Tibial nerve (tissue), 4 donors: ENCODE measurements around the gene GPC6. TPM values are rescaled to one million over a fixed set of nuclear protein-coding genes. Genes with fewer than 3 reads are reported as not detected.

Source experiments
- DNase-seq, 2 donors: peaks; one replicate each; pipeline ENCODE4 v3.0.0-alpha.2; 2019; ENCODE audit warnings: low spot score in 2 of 2
- H3K27ac ChIP-seq, 4 donors: fragments of 200-600 bp; sonication (generic) in 3 of 4; one replicate each; pipeline ENCODE4 v1.5.1; 2017 to 2019; ENCODE audit warnings: mild to moderate bottlenecking in 1 of 4
- H3K27me3 ChIP-seq, 2 donors: fragments of 200-600 bp; sonication (generic) in 1 of 2; one replicate each; pipeline versions ENCODE4 v1.5.1 to v1.6.0; 2017 to 2019
- H3K36me3 ChIP-seq, 3 donors: fragments of 200-600 bp; sonication (generic); one replicate each; pipeline ENCODE4 v1.5.1; 2018 to 2019
- H3K4me1 ChIP-seq, 4 donors: fragments of 200-600 bp; sonication (generic) in 3 of 4; one replicate each; pipeline ENCODE4 v1.5.1; 2017 to 2019
- H3K4me3 ChIP-seq, 4 donors: fragments of 200-600 bp; sonication (generic) in 3 of 4; one replicate each; pipeline ENCODE4 v1.5.1; 2017 to 2019; ENCODE audit warnings: mild to moderate bottlenecking in 1 of 4, moderate library complexity in 1 of 4
- H3K9me3 ChIP-seq, 4 donors: fragments of 200-600 bp; sonication (generic) in 3 of 4; one replicate each; pipeline ENCODE4 v1.5.1; 2017 to 2019
- EP300 ChIP-seq, 2 donors: sonication (generic); formaldehyde crosslinking; IDR thresholded peaks; one replicate each; pipeline ENCODE4 v1.6.1; 2017; ENCODE audit warnings: antibody characterized with exemption in 2 of 2, mild to moderate bottlenecking in 1 of 2
- POLR2A ChIP-seq, 2 donors: fragments of 450-650 bp; IDR thresholded peaks; one replicate each; pipeline ENCODE4 v1.6.1; 2017; ENCODE audit warnings: antibody characterized with exemption in 2 of 2, mild to moderate bottlenecking in 2 of 2, moderate library complexity in 2 of 2
- WGBS, 2 donors: methylation state at CpG; one replicate each; pipeline ENCODE4 v1.1.5; 2018; 5-methylcytosine and 5-hydroxymethylcytosine counted together
- total RNA-seq, 4 donors: library from RNA; depleted of rRNA; stranded (reverse); fragments of >200 nt; gene quantifications; one replicate each; pipeline ENCODE4 v1.1.0, GENCODE V29; 2016
- TF ChIP-seq, protein P1 (sequence below), 5 experiments: fragments of 200-600 bp in 3 of 5; fragments of 450-650 bp in 2 of 5; sonication (generic) in 3 of 5; IDR thresholded peaks; one replicate each; pipeline ENCODE4 v1.5.1; 2016 to 2019; ENCODE audit warnings: antibody characterized with exemption in 5 of 5, mild to moderate bottlenecking in 3 of 5, moderate library complexity in 2 of 5

GPC6 gene
- total RNA-seq, 4 donors from 2014 or later: 21.9 to 39.5 (median 29.8) TPM

DNA sequence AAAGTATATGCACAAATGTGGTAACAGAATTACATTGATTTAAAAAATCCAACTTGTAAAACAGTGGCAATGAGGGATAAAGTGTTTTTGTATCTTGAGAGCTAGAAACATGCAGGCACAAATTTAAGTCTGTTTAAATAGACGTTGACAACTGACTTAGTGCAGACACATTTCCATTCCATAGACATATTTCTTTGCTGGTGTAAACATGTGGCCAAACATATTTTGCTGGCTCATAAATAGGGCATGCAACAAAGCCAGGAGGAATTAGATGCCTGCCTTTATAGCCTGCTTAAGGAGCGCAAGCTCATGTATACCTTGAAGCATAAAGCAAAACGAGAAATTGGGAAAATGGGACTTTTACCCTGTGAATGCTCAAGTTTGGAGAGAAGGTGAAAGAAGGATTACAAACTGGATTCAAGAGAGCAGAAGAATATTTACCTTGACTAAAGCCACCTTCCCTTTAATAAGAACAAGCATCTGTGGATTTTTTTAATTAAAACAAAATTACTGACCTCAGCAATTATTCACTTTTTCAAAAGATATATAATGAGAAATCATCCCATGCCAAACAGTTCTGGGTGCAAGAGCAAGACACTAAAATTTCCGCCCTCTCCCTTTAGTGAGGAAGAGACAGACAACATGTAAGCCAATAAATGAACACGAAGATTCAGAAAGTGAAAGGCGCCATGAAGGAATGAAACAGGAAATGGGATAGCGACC lies 1181.9 kb downstream of the GPC6 start:
- Histone ChIP-seq H3K36me3 (no peaks in the 10 kb centered on the region), H3K4me1 (no peaks in the 10 kb centered on the region), H3K4me3 (no peak overlapping the region), H3K27ac (no peak overlapping the region), H3K9me3 (no peaks in the 10 kb centered on the region), H3K27me3 (no peaks in the 10 kb centered on the region)
- DNase-seq: no peak
- TF ChIP-seq EP300 (IDR thresholded peaks at IDR 0.05) (no peak), POLR2A (IDR thresholded peaks at IDR 0.05) (no peak)
- TF ChIP-seq, protein P1, sequence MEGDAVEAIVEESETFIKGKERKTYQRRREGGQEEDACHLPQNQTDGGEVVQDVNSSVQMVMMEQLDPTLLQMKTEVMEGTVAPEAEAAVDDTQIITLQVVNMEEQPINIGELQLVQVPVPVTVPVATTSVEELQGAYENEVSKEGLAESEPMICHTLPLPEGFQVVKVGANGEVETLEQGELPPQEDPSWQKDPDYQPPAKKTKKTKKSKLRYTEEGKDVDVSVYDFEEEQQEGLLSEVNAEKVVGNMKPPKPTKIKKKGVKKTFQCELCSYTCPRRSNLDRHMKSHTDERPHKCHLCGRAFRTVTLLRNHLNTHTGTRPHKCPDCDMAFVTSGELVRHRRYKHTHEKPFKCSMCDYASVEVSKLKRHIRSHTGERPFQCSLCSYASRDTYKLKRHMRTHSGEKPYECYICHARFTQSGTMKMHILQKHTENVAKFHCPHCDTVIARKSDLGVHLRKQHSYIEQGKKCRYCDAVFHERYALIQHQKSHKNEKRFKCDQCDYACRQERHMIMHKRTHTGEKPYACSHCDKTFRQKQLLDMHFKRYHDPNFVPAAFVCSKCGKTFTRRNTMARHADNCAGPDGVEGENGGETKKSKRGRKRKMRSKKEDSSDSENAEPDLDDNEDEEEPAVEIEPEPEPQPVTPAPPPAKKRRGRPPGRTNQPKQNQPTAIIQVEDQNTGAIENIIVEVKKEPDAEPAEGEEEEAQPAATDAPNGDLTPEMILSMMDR (IDR thresholded peaks at IDR 0.05): no peak
- WGBS, 2 donors: 89 to 92% methylated on average over 7 of the region's 7 CpGs

DNA sequence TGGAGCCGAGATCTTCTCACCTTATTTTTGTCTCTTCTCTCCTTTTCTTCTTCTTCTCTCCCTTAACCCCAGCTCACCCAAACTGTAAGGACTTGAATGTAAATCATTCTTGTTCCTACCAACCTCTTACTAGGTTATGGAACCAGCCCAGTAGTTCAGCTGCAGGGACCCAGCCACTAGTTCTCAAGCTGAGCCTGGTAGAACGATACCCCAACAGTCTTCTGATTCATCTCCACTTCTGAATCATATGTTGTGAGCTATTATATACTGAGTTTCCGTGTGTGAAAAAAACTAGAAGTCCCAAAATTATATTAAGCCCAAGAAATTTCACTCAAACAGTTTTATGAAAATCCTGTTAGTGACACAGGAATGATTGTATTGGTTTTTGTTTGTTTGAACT lies 1185.1 kb downstream of the GPC6 start:
- Histone ChIP-seq H3K4me1 (no peaks in the 10 kb centered on the region), H3K27me3 (no peaks in the 10 kb centered on the region), H3K9me3 (no peaks in the 10 kb centered on the region), H3K27ac (no peak overlapping the region), H3K36me3 (no peaks in the 10 kb centered on the region), H3K4me3 (no peak overlapping the region)
- no peak for DNase-seq
- 52 to 84% methylated on average over 3 of the region's 3 CpGs for WGBS, 2 donors
- TF ChIP-seq POLR2A (IDR thresholded peaks at IDR 0.05) (no peak), EP300 (IDR thresholded peaks at IDR 0.05) (no peak)
- TF ChIP-seq, protein P1 (IDR thresholded peaks at IDR 0.05): no peak

DNA sequence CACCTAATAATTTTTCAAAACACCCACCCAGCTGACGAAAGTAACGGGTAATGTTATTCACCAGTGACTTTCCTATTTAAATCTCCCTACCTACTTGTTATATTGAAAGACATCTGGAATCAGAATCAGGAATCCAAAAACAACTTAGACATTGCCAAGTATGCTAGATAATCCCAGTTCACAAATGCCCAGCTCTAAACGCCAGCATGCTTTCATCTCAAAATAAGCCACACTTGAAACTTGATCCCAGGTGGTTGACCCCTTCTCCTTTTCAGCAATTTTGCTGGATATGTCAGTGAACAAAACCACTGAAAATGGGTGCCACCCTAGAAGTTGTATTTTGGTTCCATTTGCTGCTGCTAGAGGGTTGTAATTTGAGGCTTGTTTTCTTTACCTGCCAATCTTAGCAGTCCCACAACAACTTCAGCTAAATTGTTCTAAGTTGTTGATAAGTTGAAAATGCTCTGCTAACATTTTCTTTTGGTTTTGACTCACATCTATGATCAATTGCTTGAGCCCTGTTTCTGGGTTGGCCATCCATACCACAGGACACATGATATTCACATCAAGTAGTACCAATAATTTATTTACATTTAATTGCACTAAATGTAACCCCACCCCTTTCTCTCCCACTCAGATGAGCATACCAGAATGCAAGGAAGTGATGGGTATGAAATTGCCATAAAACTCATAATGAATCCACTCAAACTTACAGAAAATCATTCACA lies 1186.4 kb downstream of the GPC6 start:
- no peak for DNase-seq
- Histone ChIP-seq H3K27ac (no peak overlapping the region), H3K9me3 (no peaks in the 10 kb centered on the region), H3K27me3 (no peaks in the 10 kb centered on the region), H3K4me3 (no peak overlapping the region), H3K36me3 (no peaks in the 10 kb centered on the region), H3K4me1 (no peaks in the 10 kb centered on the region)
- no peak for TF ChIP-seq EP300 (IDR thresholded peaks at IDR 0.05)
- TF ChIP-seq POLR2A (IDR thresholded peaks at IDR 0.05): no peak
- TF ChIP-seq, protein P1 (IDR thresholded peaks at IDR 0.05): no peak
- 54 to 67% methylated on average over 3 of the region's 3 CpGs for WGBS, 2 donors

DNA sequence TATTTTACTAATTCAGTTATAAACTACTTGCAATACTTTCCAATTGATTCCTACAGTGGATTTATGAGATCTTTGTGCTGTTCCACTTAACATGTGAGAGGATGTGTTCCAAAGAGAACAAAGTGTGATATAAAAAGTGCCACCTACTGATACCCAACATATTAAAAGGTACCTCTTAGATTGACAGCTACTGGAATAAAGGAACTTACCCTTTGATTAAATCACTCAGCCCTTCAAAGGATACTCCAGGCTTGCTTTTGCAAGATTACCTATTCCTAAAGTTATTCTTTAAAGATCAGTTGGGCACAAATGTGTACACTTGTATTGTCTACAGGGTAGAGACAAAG lies 1187.0 kb downstream of the GPC6 start:
- no peak for TF ChIP-seq EP300 (IDR thresholded peaks at IDR 0.05)
- DNase-seq: no peak
- Histone ChIP-seq H3K27me3 (no peaks in the 10 kb centered on the region), H3K9me3 (no peaks in the 10 kb centered on the region), H3K4me3 (no peak overlapping the region), H3K4me1 (no peaks in the 10 kb centered on the region), H3K36me3 (no peaks in the 10 kb centered on the region), H3K27ac (no peak overlapping the region)

DNA sequence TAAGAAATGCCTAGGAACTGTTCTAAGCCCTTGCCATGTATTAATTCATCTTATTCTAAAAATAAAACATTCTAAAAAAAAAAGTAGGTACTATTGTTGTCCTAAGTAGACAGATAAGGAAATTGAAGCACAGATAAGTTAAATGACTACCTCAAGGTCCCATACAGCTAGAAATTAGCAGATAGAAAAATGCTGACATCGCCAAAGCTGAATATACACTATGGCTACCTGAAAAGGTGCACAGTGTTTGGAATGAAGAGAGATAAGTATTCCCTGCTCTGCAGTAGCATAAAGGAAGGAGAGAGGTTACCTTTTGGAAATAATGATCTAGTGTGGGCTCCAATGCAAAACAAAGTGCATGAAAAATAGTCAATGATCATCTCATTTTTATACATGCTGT lies 1187.5 kb downstream of the GPC6 start:
- H3K27ac ChIP-seq: no peak overlapping the region
- no peaks in the 10 kb centered on the region for H3K27me3 ChIP-seq
- no peak overlapping the region for H3K4me3 ChIP-seq
- no peaks in the 10 kb centered on the region for H3K9me3 ChIP-seq
- TF ChIP-seq, protein P1 (IDR thresholded peaks at IDR 0.05): no peak
- TF ChIP-seq POLR2A (IDR thresholded peaks at IDR 0.05) (no peak), EP300 (IDR thresholded peaks at IDR 0.05) (no peak)
- H3K4me1 ChIP-seq: no peaks in the 10 kb centered on the region
- no peak for DNase-seq
- WGBS, 2 donors: 80 to 97% methylated on average over 1 of the region's 1 CpG
- no peaks in the 10 kb centered on the region for H3K36me3 ChIP-seq
